ENCODE measurements around the gene TMCC1. TPM values are rescaled to one million over a fixed set of nuclear protein-coding genes. Genes with fewer than 3 reads are reported as not detected.

TMCC1 gene
- polyA plus RNA-seq, 1 of the 3 experiments (the other 2 are of a cell fraction), result 7.2 TPM

DNA sequence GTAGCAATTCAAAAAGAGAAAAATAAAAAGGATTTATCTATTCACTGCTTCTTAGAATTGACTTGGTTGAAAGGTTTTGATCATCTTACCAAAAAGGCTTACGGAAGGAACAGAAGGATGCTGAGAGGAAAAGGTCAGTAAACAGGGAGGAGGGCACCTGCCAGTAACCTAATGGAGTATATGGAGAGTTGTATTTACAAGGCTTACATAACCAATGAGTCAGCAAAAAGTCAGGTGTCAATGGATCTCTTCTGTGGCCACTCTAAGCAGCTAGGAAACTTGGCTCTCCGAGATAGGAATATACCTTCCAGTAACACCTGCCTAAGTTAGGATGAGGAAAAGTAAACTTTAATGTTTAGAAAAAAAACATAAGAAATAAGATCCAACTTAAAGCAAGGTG, 206.6 kb downstream of the TMCC1 start:
- CTCF ChIA-PET, result no interaction called here
- WGBS (ENCODE audit: low lambda C conversion rate), result 88% methylated on average over 2 of the region's 2 CpGs
- DNase-seq, result no peak

More for the DNA sequence above, 206.6 kb downstream of the TMCC1 start:
- POLR2A ChIA-PET, result no interaction called here
- Histone ChIP-seq H3K36me3 (replicated peaks in 1 of 2; ENCODE audit: control insufficient read depth in 1 of 2, insufficient read depth in 2 of 2, low read length in 1 of 2) (no peaks in the 10 kb centered on the region), H3K9me3 (no peaks in the 10 kb centered on the region), H3K4me3 (ENCODE audit: low read depth in 2 of 2, low read length in 1 of 2) (no peak overlapping the region), H3K9me2 (no peaks in the 10 kb centered on the region), H3F3A (replicated peaks; ENCODE audit: insufficient read depth) (peaks cover 10% of the 10 kb centered on the region), H3K27me3 (ENCODE audit: insufficient read depth) (no peaks in the 10 kb centered on the region), H2AFZ (ENCODE audit: low read depth) (no peak overlapping the region), H3K9ac (no peak overlapping the region), H3K4me2 (no peak overlapping the region), H3K4me1 (ENCODE audit: control insufficient read depth in 1 of 2, insufficient read depth in 2 of 2, low read depth in 1 of 2, low read length in 1 of 2) (peaks cover 21 to 24% of the 10 kb centered on the region in 2 experiments), H3K27ac (ENCODE audit: low read depth in 2 of 2, low read length in 1 of 2) (peak overlapping the region in 1 of 2 experiments; percentile 43; a peak in 2 of 4 replicates), H4K20me1 (ENCODE audit: insufficient read depth) (no peaks in the 10 kb centered on the region), H3K79me2 (ENCODE audit: insufficient read depth) (peaks cover 16% of the 10 kb centered on the region; the same call in 1 of the 2 replicates)
- TF ChIP-seq ELF1 (IDR thresholded peaks at IDR 0.05) (no peak), FOXJ3 (CRISPR knock-in tag; IDR thresholded peaks at IDR 0.05) (no peak), FOXM1 (IDR thresholded peaks at IDR 0.05; ENCODE audit: low read depth) (no peak), YY1 (IDR thresholded peaks at IDR 0.05; ENCODE audit: low read depth) (no peak), FOSL2 (IDR thresholded peaks at IDR 0.05; ENCODE audit: borderline replicate concordance, low read depth) (no peak), TEAD4 (IDR thresholded peaks at IDR 0.05; ENCODE audit: borderline replicate concordance, insufficient read depth) (no peak), NFIC (IDR thresholded peaks at IDR 0.05; ENCODE audit: borderline replicate concordance) (no peak), MXI1 (IDR thresholded peaks at IDR 0.05; ENCODE audit: low read depth, low read length) (no peak), EP300 (IDR thresholded peaks at IDR 0.05; ENCODE audit: borderline replicate concordance in 1 of 2, low read depth in 1 of 2, low read length in 1 of 2) (no peak), POLR2AphosphoS5 (IDR thresholded peaks at IDR 0.05; ENCODE audit: low read depth, low read length) (no peak), GABPA (IDR thresholded peaks at IDR 0.05; ENCODE audit: low read depth) (no peak), MEF2A (IDR thresholded peaks at IDR 0.05; ENCODE audit: borderline replicate concordance, low read depth) (no peak), TCF12 (IDR thresholded peaks at IDR 0.05) (no peak), NRF1 (IDR thresholded peaks at IDR 0.05; ENCODE audit: low read depth, low read length) (no peak), RCOR1 (IDR thresholded peaks at IDR 0.05; ENCODE audit: low read length) (no peak)
- TF ChIP-seq, protein P1, sequence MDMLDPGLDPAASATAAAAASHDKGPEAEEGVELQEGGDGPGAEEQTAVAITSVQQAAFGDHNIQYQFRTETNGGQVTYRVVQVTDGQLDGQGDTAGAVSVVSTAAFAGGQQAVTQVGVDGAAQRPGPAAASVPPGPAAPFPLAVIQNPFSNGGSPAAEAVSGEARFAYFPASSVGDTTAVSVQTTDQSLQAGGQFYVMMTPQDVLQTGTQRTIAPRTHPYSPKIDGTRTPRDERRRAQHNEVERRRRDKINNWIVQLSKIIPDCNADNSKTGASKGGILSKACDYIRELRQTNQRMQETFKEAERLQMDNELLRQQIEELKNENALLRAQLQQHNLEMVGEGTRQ (IDR thresholded peaks at IDR 0.05; ENCODE audit: borderline replicate concordance, low read depth, low read length), result no peak
- TF ChIP-seq, protein P2, sequence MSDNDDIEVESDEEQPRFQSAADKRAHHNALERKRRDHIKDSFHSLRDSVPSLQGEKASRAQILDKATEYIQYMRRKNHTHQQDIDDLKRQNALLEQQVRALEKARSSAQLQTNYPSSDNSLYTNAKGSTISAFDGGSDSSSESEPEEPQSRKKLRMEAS (IDR thresholded peaks at IDR 0.05; ENCODE audit: low read depth), result no peak
- TF ChIP-seq, protein P3, sequence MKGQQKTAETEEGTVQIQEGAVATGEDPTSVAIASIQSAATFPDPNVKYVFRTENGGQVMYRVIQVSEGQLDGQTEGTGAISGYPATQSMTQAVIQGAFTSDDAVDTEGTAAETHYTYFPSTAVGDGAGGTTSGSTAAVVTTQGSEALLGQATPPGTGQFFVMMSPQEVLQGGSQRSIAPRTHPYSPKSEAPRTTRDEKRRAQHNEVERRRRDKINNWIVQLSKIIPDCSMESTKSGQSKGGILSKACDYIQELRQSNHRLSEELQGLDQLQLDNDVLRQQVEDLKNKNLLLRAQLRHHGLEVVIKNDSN (IDR thresholded peaks at IDR 0.05; ENCODE audit: borderline replicate concordance, low read depth), result no peak
- TF ChIP-seq, protein P4, sequence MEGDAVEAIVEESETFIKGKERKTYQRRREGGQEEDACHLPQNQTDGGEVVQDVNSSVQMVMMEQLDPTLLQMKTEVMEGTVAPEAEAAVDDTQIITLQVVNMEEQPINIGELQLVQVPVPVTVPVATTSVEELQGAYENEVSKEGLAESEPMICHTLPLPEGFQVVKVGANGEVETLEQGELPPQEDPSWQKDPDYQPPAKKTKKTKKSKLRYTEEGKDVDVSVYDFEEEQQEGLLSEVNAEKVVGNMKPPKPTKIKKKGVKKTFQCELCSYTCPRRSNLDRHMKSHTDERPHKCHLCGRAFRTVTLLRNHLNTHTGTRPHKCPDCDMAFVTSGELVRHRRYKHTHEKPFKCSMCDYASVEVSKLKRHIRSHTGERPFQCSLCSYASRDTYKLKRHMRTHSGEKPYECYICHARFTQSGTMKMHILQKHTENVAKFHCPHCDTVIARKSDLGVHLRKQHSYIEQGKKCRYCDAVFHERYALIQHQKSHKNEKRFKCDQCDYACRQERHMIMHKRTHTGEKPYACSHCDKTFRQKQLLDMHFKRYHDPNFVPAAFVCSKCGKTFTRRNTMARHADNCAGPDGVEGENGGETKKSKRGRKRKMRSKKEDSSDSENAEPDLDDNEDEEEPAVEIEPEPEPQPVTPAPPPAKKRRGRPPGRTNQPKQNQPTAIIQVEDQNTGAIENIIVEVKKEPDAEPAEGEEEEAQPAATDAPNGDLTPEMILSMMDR (IDR thresholded peaks at IDR 0.05), result no peak
- TF ChIP-seq, protein P5, sequence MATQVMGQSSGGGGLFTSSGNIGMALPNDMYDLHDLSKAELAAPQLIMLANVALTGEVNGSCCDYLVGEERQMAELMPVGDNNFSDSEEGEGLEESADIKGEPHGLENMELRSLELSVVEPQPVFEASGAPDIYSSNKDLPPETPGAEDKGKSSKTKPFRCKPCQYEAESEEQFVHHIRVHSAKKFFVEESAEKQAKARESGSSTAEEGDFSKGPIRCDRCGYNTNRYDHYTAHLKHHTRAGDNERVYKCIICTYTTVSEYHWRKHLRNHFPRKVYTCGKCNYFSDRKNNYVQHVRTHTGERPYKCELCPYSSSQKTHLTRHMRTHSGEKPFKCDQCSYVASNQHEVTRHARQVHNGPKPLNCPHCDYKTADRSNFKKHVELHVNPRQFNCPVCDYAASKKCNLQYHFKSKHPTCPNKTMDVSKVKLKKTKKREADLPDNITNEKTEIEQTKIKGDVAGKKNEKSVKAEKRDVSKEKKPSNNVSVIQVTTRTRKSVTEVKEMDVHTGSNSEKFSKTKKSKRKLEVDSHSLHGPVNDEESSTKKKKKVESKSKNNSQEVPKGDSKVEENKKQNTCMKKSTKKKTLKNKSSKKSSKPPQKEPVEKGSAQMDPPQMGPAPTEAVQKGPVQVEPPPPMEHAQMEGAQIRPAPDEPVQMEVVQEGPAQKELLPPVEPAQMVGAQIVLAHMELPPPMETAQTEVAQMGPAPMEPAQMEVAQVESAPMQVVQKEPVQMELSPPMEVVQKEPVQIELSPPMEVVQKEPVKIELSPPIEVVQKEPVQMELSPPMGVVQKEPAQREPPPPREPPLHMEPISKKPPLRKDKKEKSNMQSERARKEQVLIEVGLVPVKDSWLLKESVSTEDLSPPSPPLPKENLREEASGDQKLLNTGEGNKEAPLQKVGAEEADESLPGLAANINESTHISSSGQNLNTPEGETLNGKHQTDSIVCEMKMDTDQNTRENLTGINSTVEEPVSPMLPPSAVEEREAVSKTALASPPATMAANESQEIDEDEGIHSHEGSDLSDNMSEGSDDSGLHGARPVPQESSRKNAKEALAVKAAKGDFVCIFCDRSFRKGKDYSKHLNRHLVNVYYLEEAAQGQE (IDR thresholded peaks at IDR 0.05; ENCODE audit: low read depth, low read length), result no peak
